CD4-positive, alpha-beta T cell treated with Interleukin-15 for 4 hours (primary cell): ENCODE measurements around the gene DNAH2.

Source experiments
- DNase-seq: peaks from one replicate; pipeline ENCODE4 v3.0.0-alpha.2; 2020; ENCODE audit warnings: low spot score

Gene DNAH2

DNA sequence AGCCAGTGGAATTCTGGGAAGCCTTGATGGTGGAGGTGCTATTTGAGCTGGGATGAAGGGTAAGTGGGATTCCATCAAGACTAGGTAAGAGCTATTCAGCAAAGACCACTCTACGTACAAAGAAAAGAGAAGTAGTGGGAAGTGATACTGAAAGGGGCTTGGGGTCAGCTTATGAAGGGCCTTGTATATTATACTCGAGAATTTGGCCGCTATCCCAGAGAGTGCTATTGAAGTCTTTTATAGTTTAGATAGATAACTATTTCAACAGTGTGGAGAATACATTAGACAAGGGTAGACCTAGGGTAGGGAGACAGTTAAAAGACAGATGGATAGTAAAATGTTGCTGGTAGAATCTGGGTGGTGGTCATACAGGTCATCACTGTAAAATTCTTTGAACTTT is 10.3 kb downstream of the DNAH2 start:
- no peak for DNase-seq

DNA sequence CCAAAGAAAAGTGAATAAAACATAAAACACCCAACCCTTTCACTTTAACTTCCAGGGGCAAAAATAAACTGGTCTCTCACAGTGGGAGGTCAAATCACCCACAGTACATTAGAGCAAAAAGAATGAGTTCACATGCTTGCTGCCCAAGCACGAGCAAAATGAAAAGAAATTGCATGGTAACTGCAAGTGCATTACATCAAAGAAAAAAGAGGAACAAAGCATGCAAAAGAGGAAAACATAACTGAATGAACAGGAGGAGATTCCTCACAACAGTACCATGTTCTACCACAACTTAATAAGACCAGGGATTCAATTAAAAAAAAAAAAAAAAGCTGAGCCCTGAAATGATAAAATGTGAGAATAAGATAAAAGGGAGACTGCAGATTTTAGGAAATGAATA is 12.3 kb downstream of the DNAH2 start:
- no peak for DNase-seq

DNA sequence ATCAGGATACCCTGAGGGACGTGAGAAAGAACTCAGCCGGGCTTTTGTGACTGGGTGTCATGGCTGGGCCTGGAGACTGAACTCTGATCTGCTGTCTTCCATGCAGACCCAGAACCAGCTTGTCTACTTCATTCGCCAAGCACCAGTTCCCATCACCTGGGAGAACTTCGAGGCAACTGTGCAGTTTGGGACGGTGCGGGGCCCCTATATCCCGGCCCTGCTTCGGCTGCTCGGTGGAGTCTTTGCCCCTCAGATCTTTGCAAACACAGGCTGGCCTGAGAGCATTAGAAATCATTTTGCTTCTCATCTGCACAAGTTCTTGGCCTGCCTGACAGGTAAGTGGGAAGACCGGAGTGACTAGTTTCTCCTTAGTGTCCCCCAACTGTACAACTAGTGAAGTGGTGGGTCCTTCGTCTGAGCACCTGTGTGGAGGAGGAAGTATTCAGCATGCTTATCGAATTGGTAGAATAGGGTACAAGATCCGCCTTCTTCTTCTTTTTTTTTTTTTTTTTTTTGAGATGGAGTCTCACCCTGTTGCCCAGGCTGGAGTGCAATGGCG is 15.5 kb downstream of the DNAH2 start:
- no peak for DNase-seq

DNA sequence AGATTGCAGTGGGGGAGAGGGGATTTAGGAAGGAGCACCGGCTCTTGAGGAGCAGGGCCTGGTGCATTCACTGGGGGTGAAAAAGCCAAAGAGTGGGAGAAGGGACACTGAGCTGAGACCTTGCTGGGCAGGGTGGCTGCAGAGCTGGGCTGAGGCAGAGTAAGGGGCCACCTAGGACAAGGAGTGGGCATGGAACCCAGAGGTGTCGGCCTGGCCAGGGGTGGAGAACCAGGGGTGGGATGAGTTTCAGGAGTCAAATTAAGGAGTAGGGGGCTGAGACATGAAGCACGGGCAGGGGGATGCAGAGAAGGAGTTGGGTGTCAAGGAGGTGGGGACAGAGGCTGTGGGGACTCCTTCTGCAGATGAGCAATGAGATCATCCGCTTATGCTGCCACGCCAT is 20.1 kb downstream of the DNAH2 start:
- no peak for DNase-seq

DNA sequence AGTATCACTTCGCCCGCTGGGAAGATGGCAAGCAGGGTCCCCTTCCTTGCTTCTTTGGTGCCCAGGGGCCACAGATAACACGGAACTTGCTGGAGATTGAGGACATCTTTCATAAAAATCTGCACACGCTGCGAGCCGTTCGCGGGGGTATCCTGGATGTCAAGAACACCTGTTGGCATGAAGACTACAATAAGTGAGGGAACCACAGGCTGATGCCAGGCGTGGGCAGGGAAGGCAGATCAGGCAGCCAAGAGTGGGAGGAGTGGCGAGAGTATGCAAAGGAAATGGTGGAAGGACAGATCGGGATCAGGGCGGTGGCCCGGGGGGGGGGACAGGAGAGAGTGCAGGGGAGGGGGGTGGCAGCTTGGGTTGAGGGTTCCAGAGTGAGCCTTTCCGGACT is 22.2 kb downstream of the DNAH2 start:
- no peak for DNase-seq

DNA sequence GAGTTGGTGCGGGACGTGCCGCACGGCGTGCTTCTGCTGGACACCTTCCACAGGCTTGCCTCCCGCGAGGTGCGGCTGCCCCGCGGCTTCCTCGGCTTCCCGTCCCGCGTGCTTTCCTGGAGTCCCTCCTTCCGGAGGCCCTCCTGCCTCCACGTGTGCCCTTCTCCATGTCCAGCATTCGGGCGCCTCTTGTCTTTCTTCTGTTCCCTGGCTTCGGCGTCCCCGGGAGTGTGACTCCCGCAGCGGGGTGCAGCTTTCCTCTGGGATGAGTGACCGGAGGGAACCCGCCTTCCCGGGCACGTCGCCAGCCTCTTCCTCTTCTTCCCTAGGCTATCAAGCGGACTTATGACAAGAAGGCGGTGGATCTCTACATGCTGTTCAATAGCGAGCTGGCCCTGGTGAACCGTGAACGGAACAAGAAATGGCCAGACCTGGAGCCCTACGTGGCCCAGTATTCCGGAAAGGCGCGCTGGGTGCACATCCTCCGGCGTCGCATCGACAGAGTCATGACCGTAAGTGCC is 23.0 kb downstream of the DNAH2 start:
- no peak for DNase-seq

DNA sequence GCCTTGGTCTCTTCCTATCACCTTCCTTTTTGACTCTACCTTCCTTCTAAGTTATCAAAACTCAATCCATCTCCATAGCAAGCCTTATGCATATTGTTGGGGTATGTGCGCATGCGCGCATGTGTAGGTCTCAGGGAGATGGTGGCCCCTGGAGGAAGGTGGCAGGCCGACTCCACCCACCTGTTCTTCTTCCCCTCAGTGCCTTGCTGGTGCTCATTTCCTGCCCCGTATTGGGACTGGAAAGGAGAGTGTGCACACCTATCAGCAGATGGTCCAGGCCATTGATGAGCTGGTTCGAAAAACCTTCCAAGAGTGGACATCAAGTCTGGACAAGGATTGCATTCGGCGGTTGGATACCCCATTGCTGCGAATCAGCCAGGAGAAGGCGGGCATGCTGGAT is 25.2 kb downstream of the DNAH2 start:
- DNase-seq: no peak

DNA sequence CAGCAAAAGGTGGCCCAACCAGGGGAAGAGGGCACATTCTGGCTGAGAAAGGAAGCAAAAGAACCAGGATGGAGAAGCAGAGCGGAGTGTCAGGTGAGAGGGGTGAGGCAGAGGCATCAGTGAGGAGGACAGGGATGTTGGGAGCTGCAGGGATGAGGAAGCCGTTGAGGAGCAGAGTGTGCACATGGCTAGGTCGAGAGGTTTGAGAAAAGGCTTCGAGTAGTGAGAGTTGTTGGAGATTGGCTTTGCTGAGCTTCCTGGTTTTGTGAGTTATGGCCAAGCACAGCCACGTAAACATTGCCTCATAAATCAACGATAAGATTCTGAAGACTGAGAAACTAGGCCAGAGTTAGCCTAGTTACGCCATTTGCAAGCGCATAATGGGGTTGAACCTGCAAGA is 26.9 kb downstream of the DNAH2 start:
- DNase-seq: no peak

DNA sequence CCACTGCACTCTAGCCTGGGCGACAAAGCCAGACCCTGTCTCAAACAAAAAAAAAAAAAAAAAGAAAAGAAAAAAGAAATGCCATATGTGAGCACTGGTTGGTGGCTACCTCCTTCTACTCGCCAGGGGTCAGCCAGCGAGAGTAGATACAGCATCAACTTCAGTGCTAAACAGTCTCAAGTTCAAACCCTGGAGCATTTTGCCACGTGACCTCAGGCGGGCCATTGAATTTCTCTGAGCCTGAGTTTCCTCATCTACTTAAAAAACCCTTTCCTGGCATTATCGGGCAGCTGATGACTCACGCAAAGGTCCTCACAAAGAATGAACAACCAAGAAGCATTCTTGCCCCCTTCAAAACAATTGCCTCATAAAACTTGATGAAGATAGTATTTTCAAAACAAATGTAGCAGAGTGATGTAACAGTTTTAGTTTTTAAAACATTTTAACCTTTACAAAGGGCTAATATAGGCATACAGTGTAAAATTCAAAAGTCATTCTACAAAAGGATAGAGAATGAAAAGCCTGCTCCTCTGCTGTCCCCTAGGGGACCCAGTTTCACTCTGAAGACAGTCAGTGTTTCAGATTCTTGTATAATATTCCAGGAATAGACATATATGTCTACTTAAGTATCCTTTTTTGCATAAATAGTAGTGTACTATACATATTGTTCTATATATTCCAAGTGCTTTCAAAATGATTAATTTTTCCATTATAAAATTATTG is 28.4 kb downstream of the DNAH2 start:
- no peak for DNase-seq

DNA sequence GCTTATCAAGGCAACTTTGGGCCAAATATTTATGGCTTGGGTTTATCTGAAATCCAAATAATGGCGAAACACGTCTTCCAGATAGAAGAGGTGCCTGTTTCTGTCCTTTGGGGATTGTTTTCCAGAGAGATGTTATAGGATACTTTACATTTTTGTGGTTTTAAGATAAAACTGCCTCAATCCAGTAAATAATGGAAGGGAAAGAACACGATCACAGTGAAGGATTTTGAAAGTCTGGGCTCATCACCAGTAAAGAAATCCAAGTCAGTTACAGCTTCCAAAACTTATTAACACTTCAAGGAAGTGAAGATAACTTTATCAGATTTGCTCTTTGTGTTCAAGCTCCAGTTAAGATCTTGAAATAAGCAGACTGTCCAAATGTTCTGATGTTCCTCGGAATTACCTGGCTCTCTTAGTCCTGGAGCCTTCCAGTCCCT is 30.1 kb downstream of the DNAH2 start:
- DNase-seq: no peak

DNA sequence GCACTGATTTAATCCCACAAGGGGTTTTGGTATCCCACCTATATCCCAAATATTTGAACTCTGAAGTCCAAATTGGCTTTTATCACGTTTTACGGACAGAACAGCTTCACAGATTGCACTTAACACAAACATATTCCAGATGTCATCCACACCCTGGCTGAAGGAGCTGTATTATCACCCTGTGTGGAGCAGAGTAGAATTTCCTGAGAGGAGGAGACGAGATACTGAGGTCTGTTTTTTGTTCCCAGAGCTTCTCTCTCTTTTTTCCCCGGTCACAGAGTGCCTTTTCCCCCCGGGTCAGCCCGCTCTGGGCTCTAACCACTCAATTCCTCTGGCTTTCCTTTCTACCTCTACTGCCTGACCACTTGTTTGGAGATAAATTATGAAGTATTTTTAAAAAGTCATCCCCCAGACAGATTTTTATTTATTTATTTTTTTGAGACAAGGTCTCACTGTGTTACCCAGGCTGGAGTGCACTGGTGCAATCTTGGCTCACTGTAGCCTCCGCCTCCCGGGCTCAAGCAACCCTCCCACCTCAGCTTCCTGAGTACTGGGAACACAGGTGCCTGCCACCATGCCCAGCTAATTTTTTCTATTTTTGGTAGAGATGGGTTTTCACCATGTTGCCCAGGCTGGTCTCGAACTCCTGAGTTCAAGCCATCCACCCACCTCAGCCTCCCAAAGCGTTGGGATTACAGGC is 30.7 kb downstream of the DNAH2 start:
- DNase-seq: no peak

DNA sequence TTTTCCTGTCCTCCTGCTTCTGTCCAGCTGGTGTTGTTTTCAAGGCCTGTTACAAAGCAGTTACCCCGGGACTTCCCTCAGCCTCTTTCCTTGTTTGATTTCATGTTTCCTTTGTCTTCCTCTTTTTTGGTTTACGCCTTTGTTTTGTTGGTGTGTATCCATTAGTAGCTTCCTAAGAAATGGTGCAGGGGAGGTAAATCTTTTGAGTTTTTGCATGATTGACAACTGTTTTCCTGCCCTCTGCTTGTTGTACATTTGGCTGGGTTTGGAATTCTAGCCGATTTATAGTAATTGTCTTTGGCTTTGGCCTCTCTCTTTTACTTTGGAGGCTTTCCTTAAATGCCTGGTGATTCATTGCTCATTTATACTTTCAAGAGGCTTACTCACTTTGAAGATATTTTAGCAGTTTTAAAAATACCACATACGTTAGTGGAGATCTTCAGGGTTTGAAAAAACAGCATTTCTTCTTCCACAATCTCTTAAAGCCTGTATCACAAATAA is 32.8 kb downstream of the DNAH2 start:
- no peak for DNase-seq

DNA sequence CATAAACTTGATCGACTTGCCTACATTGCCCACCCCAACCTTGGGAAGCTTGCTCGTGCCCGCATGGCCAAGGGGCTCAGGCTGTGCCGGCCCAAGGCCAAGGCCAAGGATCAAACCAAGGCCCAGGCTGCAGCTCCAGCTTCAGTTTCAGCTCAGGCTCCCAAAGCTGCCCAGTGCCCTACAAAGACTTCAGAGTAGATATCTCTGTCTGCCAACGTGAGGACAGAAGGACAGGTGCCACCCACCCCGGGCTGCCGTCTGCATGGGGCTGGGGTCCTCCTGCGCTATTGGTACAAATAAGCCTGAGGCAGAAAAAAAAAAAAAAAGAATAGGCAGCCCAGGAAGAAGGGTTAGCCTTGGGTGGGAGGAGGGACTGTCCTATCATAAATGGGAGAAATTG is 37.1 kb downstream of the DNAH2 start:
- no peak for DNase-seq

DNA sequence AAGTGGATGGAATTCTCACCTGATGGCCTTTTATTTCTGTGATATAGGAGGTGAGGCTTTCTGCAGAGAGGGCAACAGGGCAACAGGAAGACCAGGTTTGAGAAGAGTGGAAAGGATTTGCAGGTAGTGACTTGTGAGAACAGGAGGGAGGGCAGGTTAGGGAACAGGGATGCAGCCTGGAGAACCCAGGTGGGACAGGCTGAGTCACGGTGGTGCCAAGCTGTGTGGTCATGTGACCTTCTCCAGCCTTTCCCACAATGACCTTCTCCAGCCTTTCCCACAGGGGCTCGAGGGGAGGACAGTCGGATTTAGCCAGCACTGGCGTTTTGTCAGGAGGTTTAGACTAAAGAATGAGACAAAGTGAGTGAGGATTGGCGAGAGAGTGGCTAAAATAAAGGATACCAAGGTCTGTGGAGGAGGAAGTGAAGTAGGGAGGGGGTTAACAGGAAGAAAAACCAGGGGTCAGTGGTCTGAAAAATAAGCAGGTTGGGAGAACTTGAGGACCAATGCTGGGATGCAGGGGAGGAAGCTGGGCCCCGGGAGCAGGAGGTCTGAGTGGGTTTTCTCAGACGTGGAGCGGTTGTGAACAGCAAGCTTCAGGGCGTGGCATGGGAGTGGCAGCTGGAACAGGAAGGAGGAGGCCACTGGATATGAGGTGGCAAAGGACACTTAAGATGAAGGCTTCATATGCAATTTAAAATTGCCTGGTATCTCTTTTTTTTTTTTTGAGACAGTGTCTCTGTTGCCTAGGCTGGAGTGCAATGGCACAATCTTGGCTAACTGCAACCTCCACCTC is 37.7 kb downstream of the DNAH2 start:
- DNase-seq: no peak

DNA sequence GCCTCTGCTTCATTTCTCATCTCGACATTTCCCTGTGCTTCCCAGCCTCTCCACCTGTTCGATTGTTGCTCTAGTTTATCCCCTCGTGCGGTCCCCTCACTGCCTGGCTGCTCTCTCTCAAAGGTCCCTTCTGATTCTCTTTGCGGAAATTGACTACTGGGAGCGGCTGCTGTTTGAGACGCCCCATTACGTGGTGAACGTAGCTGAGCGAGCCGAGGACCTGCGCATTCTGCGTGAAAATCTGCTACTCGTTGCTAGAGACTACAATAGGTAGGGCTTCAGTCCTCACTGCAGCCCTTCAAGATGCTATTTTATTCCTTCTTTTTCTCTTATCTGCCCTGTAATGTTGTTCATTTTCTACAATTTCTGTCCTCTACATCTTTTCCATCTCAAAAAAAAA is 39.4 kb downstream of the DNAH2 start:
- DNase-seq: no peak

DNA sequence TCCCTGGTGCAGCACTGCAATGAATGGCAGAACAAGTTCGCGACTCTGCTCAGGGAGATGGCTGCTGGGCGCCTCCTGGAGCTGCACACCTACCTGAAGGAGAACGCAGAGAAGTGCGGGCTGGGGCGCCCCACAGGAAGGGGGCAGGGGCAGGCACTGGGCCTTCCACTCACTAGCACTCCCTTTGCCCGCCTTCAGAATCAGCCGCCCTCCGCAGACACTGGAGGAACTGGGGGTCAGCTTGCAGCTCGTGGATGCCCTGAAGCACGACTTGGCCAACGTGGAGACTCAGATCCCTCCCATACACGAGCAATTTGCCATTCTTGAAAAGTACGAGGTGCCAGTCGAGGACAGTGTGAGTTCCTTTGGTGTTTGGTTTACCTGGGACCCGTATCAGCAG is 46.4 kb downstream of the DNAH2 start:
- no peak for DNase-seq

DNA sequence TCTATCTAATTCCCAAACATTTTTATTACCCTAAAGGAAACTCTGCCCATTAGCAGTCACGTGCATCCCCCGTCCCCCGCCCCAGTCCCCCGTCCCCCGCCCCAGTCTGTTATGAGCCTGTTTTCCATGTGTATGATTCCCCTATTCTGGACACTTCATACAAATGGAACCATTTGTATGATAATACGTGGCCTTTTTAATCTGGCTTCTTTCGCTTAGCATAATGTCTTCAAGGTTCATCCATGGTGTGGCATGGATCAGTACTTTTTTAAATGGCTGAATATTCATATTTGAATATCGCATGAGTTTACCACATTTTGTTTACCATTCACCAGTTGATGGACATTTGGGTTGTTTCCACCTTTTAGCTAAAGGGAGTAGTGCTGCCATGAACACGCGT is 49.5 kb downstream of the DNAH2 start:
- DNase-seq: no peak

DNA sequence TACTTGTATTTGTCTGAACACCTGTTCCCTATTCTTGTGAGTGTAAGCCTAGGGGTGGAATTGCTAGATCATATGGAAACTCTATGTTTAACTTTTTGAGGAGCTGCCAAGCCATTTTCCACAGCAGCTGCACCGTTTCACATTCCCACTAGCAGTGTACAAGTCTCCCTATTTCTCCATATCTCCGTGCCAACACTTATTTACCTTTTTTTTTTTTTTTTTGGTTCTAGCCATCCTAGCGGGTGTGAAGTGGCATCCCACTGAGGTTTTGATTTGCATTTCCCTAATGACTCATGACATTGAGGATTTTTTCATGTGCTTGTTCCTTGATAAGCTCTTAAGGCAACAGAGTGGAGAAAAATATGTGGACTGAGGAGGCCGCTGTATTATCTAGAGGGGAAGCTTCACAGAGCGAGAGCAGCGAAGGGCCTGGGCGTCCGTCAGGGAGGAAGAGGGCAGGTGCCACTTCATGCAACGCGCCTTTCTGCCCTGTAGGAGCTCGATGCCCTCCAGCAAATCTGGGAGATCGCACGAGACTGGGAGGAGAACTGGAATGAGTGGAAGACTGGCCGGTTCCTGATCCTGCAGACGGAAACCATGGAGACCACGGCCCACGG is 50.0 kb downstream of the DNAH2 start:
- DNase-seq: no peak

DNA sequence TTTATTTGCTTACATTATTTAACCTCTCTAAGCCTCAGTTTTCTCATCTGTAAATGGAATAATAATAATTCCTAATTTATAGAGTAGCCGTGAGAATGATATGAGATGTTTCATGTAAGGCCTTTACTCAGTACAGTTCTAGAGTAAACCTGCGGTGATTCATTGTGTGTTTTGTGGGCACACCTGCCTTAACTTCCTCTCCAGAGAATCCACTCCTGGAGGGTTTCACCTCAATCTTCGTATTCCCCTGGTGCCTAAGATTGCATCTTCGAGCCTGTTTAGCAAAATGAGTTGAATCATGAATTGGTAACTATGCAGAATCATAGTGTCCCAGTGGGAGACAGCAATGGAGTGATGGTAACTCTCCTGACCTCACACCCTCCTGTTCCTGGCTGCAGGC is 52.3 kb downstream of the DNAH2 start:
- DNase-seq: no peak

DNA sequence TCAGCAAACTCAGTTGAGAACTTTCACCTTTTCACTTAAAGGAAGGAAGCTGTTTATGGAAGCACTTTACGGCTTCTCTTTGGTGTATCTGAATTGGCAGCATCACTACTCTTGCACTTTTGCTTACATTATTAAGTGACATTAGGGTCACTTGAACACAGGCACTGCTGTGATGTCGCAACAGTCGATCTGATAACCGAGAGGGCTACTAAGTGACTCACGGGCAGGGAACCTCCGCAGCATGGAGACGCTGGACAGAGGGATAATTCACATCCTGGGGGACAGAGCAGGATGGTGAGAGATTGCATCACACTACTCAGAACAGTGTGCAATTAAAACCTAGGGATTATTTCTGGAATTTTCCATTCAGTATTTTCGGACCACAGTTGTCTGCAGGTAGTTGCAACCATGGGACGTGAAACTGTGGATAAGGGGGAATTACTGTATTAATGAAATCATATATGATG is 56.5 kb downstream of the DNAH2 start:
- no peak for DNase-seq

DNA sequence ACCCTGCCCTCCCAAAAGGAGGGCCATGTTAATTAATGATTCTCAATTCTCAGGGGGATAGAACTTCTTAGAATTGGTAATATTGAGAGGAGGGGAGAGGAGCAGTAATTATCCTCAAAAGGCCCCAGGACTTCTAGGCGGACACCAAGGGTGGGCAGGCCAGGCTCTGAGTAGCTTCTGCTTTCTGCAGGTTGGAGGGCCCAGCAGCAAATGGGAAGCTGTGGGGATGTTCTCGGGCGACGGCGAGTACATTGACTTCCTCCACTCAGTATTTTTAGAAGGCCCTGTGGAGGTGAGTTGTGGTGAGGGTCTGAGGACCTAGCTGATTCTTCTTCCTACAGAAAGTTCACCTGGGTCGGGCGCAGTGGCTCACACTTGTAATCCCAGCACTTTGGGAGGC is 57.5 kb downstream of the DNAH2 start:
- DNase-seq: no peak

DNA sequence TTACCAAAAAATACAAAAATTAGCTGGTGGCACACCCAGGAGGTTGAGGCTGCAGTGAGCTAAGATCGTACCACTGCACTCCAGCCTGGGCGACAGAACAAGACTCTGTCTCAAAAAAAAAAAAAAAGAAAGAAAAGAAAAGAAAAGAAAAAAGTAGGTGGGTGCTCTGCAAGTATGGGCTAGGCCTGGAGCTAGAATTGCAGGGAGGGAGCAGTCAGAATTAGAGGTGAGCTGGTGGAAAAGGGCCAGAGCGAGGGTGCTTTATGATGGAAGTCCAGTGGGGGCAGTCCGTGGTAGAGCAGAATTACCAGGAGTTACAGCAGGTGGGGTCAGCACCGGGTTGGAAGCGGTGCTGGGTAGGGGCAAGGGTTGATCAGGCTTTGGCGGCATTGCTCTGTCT is 59.5 kb downstream of the DNAH2 start:
- no peak for DNase-seq
